GM12873 (cell line): ENCODE measurements around the gene RFPL4AL1.
A peak's percentile ranks its signal among the peaks of the same experiment; 100 is the strongest.

ENCODE experiments used
- CTCF ChIP-seq: IDR thresholded peaks from 2 replicates; pipeline ENCODE4 v1.5.1; 2012; ENCODE audit warnings: low read depth, mild to moderate bottlenecking, moderate library complexity, low read length, control low read depth; ENCODE audit not compliant: insufficient read depth; ENCODE audit errors: missing control alignments

RFPL4AL1 gene

GRCh38 chr19:55809381-55810058 is 40.6 kb downstream of the RFPL4AL1 start:
- peak; percentile 59 for TF ChIP-seq CTCF

GRCh38 chr19:55811340-55811739 is 42.4 kb downstream of the RFPL4AL1 start:
- no peak for TF ChIP-seq CTCF

- TF ChIP-seq CTCF: no peak
These were observed 43.5 kb downstream of the RFPL4AL1 start for GRCh38 chr19:55812449-55812848.

- TF ChIP-seq CTCF: no peak
These were observed 45.0 kb downstream of the RFPL4AL1 start for GRCh38 chr19:55813906-55814305.

- no peak for TF ChIP-seq CTCF
These were observed 51.1 kb downstream of the RFPL4AL1 start for GRCh38 chr19:55820037-55820436.
